Spleen (tissue), 7 donors: Measurements from ENCODE around the gene SRP14.

Experiments
- POLR2AphosphoS5 ChIP-seq, 3 donors: sonication (generic); formaldehyde crosslinking; IDR thresholded peaks; one replicate each; pipeline ENCODE4 v1.5.1; 2017; ENCODE audit warnings: antibody characterized with exemption in 3 of 3
- TF ChIP-seq, protein P1 (sequence below), 11 experiments: fragments of 200-600 bp in 7 of 11; fragments of 450-650 bp in 4 of 11; sonication (generic) in 4 of 11; IDR thresholded peaks in 8 of 11; conservative IDR thresholded peaks in 3 of 11; 1 replicate in 7 of 11; 2 replicates in 4 of 11; pipeline versions ENCODE4 v1.4.0 to v1.8.0; 2016 to 2021; ENCODE audit warnings: antibody characterized with exemption in 11 of 11, inconsistent platforms in 4 of 11, mild to moderate bottlenecking in 1 of 11
- donor health status: DM: no; HTN: no; CAD: no; lungs with moderate emphysema.
- donor health status: DM: no; HTN: no; CAD: no.
- donor health status: DM: no; HTN: no; CAD: no.

DNA sequence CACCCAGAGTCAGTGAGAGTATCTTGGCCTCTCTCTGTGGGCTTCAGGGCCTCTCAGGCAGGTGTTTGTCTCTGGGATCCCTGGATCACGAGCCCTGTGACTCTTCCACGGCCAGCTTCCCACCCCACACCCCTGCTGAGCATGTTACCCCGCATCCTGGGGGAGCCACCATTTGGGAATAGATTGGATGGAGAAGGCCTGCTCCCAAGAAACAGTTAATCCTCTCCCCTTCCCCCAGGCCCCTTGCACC is 15.5 kb upstream of the SRP14 start:
- TF ChIP-seq, protein P1, sequence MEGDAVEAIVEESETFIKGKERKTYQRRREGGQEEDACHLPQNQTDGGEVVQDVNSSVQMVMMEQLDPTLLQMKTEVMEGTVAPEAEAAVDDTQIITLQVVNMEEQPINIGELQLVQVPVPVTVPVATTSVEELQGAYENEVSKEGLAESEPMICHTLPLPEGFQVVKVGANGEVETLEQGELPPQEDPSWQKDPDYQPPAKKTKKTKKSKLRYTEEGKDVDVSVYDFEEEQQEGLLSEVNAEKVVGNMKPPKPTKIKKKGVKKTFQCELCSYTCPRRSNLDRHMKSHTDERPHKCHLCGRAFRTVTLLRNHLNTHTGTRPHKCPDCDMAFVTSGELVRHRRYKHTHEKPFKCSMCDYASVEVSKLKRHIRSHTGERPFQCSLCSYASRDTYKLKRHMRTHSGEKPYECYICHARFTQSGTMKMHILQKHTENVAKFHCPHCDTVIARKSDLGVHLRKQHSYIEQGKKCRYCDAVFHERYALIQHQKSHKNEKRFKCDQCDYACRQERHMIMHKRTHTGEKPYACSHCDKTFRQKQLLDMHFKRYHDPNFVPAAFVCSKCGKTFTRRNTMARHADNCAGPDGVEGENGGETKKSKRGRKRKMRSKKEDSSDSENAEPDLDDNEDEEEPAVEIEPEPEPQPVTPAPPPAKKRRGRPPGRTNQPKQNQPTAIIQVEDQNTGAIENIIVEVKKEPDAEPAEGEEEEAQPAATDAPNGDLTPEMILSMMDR (IDR thresholded peaks at IDR 0.05 in 8 of 11, conservative IDR thresholded peaks at IDR 0.05 in 3 of 11) = no peak
- no peak for TF ChIP-seq POLR2AphosphoS5 (IDR thresholded peaks at IDR 0.05)
